NCI-H345 (cell line): ENCODE measurements around the gene ASTN2.
A peak's percentile ranks its signal among the peaks of the same experiment; 100 is the strongest.
"Not testable (repeated sequence)": the region's sequence is repeated elsewhere in the genome, so short reads cannot be mapped to it uniquely, and the experiment has no call there.

ENCODE experiments used
- DNase-seq: peaks from one replicate; lab custom pipeline; 2025; lab: John Stamatoyannopoulos, UW

The ASTN2 gene

GRCh38 chr9:117074784-117075520 is 339.9 kb downstream of the ASTN2 start:
- DNase-seq, result no peak

GRCh38 chr9:117074342-117074662 is 340.6 kb downstream of the ASTN2 start:
- DNase-seq, result no peak

GRCh38 chr9:117073539-117074341 is 341.1 kb downstream of the ASTN2 start:
- peak; percentile 44 for DNase-seq

- no peak for DNase-seq
Measured at GRCh38 chr9:117073071-117073470, 341.8 kb downstream of the ASTN2 start.

- no peak for DNase-seq
Measured at GRCh38 chr9:117072216-117072615, 342.6 kb downstream of the ASTN2 start.

GRCh38 chr9:117071673-117072207 is 343.1 kb downstream of the ASTN2 start:
- DNase-seq, result not testable (repeated sequence)

- DNase-seq, result no peak
Measured at GRCh38 chr9:117063721-117064471, 351.0 kb downstream of the ASTN2 start.

GRCh38 chr9:117060963-117061362 is 353.9 kb downstream of the ASTN2 start:
- no peak for DNase-seq

GRCh38 chr9:117050007-117050406 is 364.9 kb downstream of the ASTN2 start:
- DNase-seq, result no peak

- DNase-seq, result no peak
Measured at GRCh38 chr9:117046666-117047327, 368.1 kb downstream of the ASTN2 start.

- DNase-seq, result no peak
Measured at GRCh38 chr9:117044241-117044640, 370.6 kb downstream of the ASTN2 start.

- no peak for DNase-seq
Measured at GRCh38 chr9:117043159-117043558, 371.7 kb downstream of the ASTN2 start.

GRCh38 chr9:117035546-117035945 is 379.3 kb downstream of the ASTN2 start:
- DNase-seq, result no peak

GRCh38 chr9:117034866-117035265 is 380.0 kb downstream of the ASTN2 start:
- DNase-seq, result no peak

- no peak for DNase-seq
Measured at GRCh38 chr9:117030254-117030768, 384.5 kb downstream of the ASTN2 start.

- no peak for DNase-seq
Measured at GRCh38 chr9:117029341-117029740, 385.5 kb downstream of the ASTN2 start.

- DNase-seq, result no peak
Measured at GRCh38 chr9:117028103-117028858, 386.6 kb downstream of the ASTN2 start.

- DNase-seq, result no peak
Measured at GRCh38 chr9:117021906-117022305, 393.0 kb downstream of the ASTN2 start.

- DNase-seq, result no peak
Measured at GRCh38 chr9:117018966-117019617, 395.8 kb downstream of the ASTN2 start.

GRCh38 chr9:117017414-117017985 is 397.4 kb downstream of the ASTN2 start:
- no peak for DNase-seq
